Measurements from ENCODE around the gene CABP2.
"Not testable (repeated sequence)": the region's sequence is repeated elsewhere in the genome, so short reads cannot be mapped to it uniquely, and the experiment has no call there.

CABP2 gene

GRCh38 chr11:67522844-67523555 lies at the start of gene CABP2:
Gene CABP2 (minus strand): TSS chr11:67523446. CDS start chr11:67523326, 120 bp downstream.
- no peak for DNase-seq (ENCODE audit: low read depth)

- DNase-seq (ENCODE audit: low read depth): no peak
Measured at GRCh38 chr11:67572747-67573419, 49.6 kb upstream of the CABP2 start.

- DNase-seq (ENCODE audit: low read depth): no peak
Measured at GRCh38 chr11:67572305-67572704, 49.1 kb upstream of the CABP2 start.

GRCh38 chr11:67571443-67571842 lies 48.2 kb upstream of the CABP2 start:
- DNase-seq (ENCODE audit: low read depth): no peak

- DNase-seq (ENCODE audit: low read depth): no peak
Measured at GRCh38 chr11:67564230-67564629, 41.0 kb upstream of the CABP2 start.

- not testable (repeated sequence) for DNase-seq (ENCODE audit: low read depth)
Measured at GRCh38 chr11:67563705-67564114, 40.5 kb upstream of the CABP2 start.

- no peak for DNase-seq (ENCODE audit: low read depth)
Measured at GRCh38 chr11:67562963-67563704, 39.9 kb upstream of the CABP2 start.

- DNase-seq (ENCODE audit: low read depth): no peak
Measured at GRCh38 chr11:67561971-67562619, 38.8 kb upstream of the CABP2 start.

GRCh38 chr11:67558084-67558772 lies 35.0 kb upstream of the CABP2 start:
- no peak for DNase-seq (ENCODE audit: low read depth)

- DNase-seq (ENCODE audit: low read depth): no peak
Measured at GRCh38 chr11:67556244-67556643, 33.0 kb upstream of the CABP2 start.

- not testable (repeated sequence) for DNase-seq (ENCODE audit: low read depth)
Measured at GRCh38 chr11:67551697-67552096, 28.5 kb upstream of the CABP2 start.

- DNase-seq (ENCODE audit: low read depth): no peak
Measured at GRCh38 chr11:67551127-67551526, 27.9 kb upstream of the CABP2 start.

- no peak for DNase-seq (ENCODE audit: low read depth)
Measured at GRCh38 chr11:67548555-67549110, 25.4 kb upstream of the CABP2 start.

- not testable (repeated sequence) for DNase-seq (ENCODE audit: low read depth)
Measured at GRCh38 chr11:67548112-67548511, 24.9 kb upstream of the CABP2 start.

GRCh38 chr11:67545280-67545679 lies 22.0 kb upstream of the CABP2 start:
- DNase-seq (ENCODE audit: low read depth): no peak

GRCh38 chr11:67544616-67545242 lies 21.5 kb upstream of the CABP2 start:
- no peak for DNase-seq (ENCODE audit: low read depth)

- no peak for DNase-seq (ENCODE audit: low read depth)
Measured at GRCh38 chr11:67543585-67543984, 20.3 kb upstream of the CABP2 start.

- DNase-seq (ENCODE audit: low read depth): no peak
Measured at GRCh38 chr11:67542971-67543370, 19.7 kb upstream of the CABP2 start.

- no peak for DNase-seq (ENCODE audit: low read depth)
Measured at GRCh38 chr11:67542169-67542568, 18.9 kb upstream of the CABP2 start.

- DNase-seq (ENCODE audit: low read depth): no peak
Measured at GRCh38 chr11:67541198-67541597, 18.0 kb upstream of the CABP2 start.

GRCh38 chr11:67539550-67539949 lies 16.3 kb upstream of the CABP2 start:
- DNase-seq (ENCODE audit: low read depth): no peak

Data from stimulated activated CD8-positive, alpha-beta memory T cell treated with anti-CD3 and anti-CD28 coated beads, Interleukin-12 subunit alpha, Interleukin-12 subunit beta, amount 100 ng/mL, for 4 hours (primary cell).